ENCODE data around the gene PHC1. TPM values are rescaled to one million over a fixed set of nuclear protein-coding genes. Genes with fewer than 3 reads are reported as not detected.

PHC1 gene
- total and polyA plus RNA-seq, 7 donors: 11.3 to 27.1 (median 17.7) TPM

DNA sequence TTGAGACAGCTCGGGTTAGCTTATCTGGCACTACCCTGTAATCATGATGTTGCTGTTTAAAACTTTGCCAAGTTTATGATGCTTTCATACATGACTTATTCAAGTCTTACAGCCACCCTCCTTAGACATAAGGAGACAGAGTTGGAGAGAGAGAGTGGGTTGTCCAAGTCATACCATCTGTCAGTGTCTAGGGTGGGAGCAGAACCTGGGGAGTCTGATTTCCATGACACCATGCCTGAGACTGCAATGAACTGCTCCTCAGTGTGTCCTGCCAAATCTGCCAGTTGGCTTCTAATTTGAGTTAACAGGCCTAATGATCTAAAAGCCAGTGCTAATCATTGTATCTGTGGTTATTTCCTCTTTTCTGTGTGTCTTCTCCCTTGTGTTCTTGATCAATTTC is 43.7 kb upstream of the PHC1 start:
- no peak overlapping the region for H3K27ac ChIP-seq
- no peaks in the 10 kb centered on the region for H3K9me3 ChIP-seq
- no peaks in the 10 kb centered on the region for H3K36me3 ChIP-seq (ENCODE audit: insufficient read depth in 1 of 2, low read depth in 1 of 2)
- intact Hi-C loops (cut with DNase I): no loop called here
- WGBS, 3 donors: 55 to 84% (median 68%) methylated on average over 1 of the region's 1 CpG
- H3K4me1 ChIP-seq: no peaks in the 10 kb centered on the region
- ATAC-seq (no peak), DNase-seq (no peak)
- no peaks in the 10 kb centered on the region for H3K27me3 ChIP-seq (ENCODE audit: insufficient read depth in 3 of 3, low read length in 2 of 3)
- TF ChIP-seq, protein P1, sequence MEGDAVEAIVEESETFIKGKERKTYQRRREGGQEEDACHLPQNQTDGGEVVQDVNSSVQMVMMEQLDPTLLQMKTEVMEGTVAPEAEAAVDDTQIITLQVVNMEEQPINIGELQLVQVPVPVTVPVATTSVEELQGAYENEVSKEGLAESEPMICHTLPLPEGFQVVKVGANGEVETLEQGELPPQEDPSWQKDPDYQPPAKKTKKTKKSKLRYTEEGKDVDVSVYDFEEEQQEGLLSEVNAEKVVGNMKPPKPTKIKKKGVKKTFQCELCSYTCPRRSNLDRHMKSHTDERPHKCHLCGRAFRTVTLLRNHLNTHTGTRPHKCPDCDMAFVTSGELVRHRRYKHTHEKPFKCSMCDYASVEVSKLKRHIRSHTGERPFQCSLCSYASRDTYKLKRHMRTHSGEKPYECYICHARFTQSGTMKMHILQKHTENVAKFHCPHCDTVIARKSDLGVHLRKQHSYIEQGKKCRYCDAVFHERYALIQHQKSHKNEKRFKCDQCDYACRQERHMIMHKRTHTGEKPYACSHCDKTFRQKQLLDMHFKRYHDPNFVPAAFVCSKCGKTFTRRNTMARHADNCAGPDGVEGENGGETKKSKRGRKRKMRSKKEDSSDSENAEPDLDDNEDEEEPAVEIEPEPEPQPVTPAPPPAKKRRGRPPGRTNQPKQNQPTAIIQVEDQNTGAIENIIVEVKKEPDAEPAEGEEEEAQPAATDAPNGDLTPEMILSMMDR (IDR thresholded peaks at IDR 0.05): no peak
- H3K4me3 ChIP-seq: no peak overlapping the region

DNA sequence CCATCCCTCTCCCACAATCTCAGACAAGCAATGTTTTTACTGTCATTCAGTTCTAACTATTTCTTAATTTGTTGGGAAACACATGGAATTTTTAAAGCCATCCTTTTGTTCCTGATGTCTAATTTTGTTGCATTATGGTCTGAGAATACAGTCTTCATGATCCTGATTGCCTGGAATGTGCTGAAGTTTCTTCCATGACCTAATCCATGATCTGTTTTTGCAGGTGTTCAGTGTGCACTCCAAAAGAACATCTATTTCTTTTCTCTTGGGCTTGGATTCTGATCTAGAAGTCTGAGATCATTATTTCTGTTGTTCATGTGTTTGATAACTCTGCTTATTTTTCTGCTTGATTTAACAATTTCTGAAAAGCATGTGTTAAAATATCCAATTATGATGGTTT is 43.2 kb upstream of the PHC1 start:
- no peaks in the 10 kb centered on the region for H3K4me1 ChIP-seq
- ATAC-seq: no peak
- H3K27ac ChIP-seq: no peak overlapping the region

DNA sequence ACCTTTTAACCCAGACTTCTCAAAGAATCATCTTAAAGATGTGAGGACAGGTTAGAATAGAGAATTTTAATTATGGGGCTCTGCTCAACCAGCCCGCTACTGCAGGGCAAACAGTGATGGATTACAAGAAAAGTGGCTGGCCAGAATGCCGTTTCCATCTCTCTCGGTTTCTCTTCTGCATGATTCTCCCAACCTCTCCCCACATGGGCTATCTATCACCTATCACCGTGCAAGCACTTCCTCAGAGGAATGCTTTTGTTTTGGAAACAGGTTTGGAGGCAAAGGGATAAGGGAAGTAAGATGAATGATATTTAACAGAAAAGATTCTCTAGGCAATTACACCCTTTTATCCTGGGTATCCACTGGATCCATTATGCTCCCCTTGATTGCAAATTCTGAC is 37.4 kb upstream of the PHC1 start:
- Histone ChIP-seq H3K36me3 (ENCODE audit: insufficient read depth in 1 of 2, low read depth in 1 of 2) (no peaks in the 10 kb centered on the region), H3K27ac (no peak overlapping the region), H3K4me1 (no peaks in the 10 kb centered on the region), H3K9me3 (no peaks in the 10 kb centered on the region), H3K27me3 (ENCODE audit: insufficient read depth in 3 of 3, low read length in 2 of 3) (no peaks in the 10 kb centered on the region), H3K4me3 (no peak overlapping the region)
- DNase-seq (no peak), ATAC-seq (no peak)
- 38 to 72% (median 38%) methylated on average over 4 of the region's 4 CpGs for WGBS, 3 donors
- TF ChIP-seq, protein P1 (IDR thresholded peaks at IDR 0.05): no peak
- intact Hi-C loops (cut with DNase I): no loop called here

More for the DNA sequence above, 43.2 kb upstream of the PHC1 start:
- Histone ChIP-seq H3K36me3 (ENCODE audit: insufficient read depth in 1 of 2, low read depth in 1 of 2) (no peaks in the 10 kb centered on the region), H3K4me3 (no peak overlapping the region), H3K27me3 (ENCODE audit: insufficient read depth in 3 of 3, low read length in 2 of 3) (no peaks in the 10 kb centered on the region), H3K9me3 (no peaks in the 10 kb centered on the region)
- intact Hi-C loops (cut with DNase I): no loop called here
- no peak for DNase-seq
- TF ChIP-seq, protein P1 (IDR thresholded peaks at IDR 0.05): no peak

DNA sequence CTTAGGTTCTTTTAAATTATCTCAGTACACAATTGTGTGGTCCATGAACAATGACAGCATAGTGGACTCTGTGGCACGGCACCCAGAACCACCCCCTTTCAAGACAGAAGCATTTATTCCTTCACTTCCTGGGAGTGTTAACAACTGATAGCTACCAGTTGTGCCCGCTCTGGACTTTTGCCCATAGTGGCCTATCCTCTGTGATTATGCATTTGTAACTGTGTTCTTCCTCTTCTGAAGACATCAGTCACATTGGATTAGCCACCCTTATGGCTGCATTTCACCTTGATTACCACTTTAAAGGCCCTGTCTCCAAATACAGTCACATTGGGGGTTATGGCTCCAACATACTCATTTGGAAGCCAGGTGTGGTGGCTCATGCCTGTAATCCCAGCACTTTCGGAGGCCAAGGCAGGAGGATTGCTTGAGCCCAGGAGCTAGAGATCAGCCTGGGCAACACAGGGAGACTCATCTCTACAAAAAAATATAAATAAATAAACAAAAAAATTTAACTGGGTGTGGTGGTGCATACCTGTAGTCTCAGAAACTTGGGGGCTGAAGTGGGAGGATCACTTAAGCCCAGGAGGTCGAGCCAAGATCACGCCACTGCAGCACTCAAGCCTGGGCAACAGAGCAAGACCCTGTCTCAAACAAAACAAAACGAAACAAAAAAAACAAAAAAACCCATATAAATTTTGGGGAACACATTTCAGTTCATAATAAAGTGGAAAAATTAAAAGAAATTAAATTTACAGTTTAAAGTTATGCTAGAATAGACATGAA is 27.6 kb upstream of the PHC1 start:
- H3K4me3 ChIP-seq: no peak overlapping the region
- intact Hi-C loops (cut with DNase I): no loop called here

More for the DNA sequence above, 27.6 kb upstream of the PHC1 start:
- TF ChIP-seq, protein P1 (IDR thresholded peaks at IDR 0.05): no peak
- no peaks in the 10 kb centered on the region for H3K4me1 ChIP-seq
- H3K27me3 ChIP-seq (ENCODE audit: insufficient read depth in 3 of 3, low read length in 2 of 3): no peaks in the 10 kb centered on the region
- no peak for ATAC-seq
- no peaks in the 10 kb centered on the region for H3K9me3 ChIP-seq
- H3K36me3 ChIP-seq (ENCODE audit: insufficient read depth in 1 of 2, low read depth in 1 of 2): no peaks in the 10 kb centered on the region
- no peak for DNase-seq
- H3K27ac ChIP-seq: no peak overlapping the region
- whole genome bisulfite sequencing, 3 donors: 87 to 91% (median 90%) methylated on average over 6 of the region's 6 CpGs

Data from psoas muscle (tissue), 8 donors.